HEK293 (cell line): Measurements from ENCODE around the gene TSPAN14.

ENCODE experiments used
- ZNF626 ChIP-seq: fragments of 450-650 bp; sonication (Bioruptor Pico); formaldehyde crosslinking; IDR thresholded peaks from 2 replicates; pipeline ENCODE4 v1.5.1; 2018; ENCODE audit warnings: missing biosample characterization, missing genetic modification characterization, inconsistent platforms
- TF ChIP-seq, protein P1 (sequence below): fragments of 450-650 bp; formaldehyde crosslinking; IDR thresholded peaks from 2 replicates; pipeline ENCODE4 v1.5.1; 2016; ENCODE audit warnings: missing biosample characterization, missing genetic modification characterization, low read depth
- TF ChIP-seq, protein P2 (sequence below): fragments of 450-650 bp; formaldehyde crosslinking; IDR thresholded peaks from 2 replicates; pipeline ENCODE4 v1.5.1; 2016; ENCODE audit warnings: missing biosample characterization, missing genetic modification characterization
- TF ChIP-seq, protein P3 (sequence below): fragments of 450-650 bp; formaldehyde crosslinking; IDR thresholded peaks from 2 replicates; pipeline ENCODE4 v1.5.1; 2016; ENCODE audit warnings: missing biosample characterization, missing genetic modification characterization

DNA sequence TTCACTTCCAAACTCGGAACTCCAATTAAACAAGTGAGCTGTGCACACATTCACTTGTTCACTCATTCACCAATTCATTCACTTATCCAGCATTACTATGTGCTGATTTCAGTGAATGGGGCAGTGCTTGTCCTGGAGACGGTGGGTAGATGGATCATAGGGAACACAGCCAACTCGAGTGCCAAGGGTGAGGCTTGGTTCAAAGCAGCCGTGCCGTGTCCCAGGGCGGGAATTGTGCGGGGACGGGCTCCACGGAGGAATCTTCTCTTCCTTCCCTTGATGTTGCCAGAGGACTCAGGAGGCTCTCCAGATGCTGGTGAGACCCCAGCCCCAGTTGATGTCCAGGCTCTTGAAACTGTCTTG lies 86.5 kb downstream of the TSPAN14 start:
- TF ChIP-seq, protein P1, sequence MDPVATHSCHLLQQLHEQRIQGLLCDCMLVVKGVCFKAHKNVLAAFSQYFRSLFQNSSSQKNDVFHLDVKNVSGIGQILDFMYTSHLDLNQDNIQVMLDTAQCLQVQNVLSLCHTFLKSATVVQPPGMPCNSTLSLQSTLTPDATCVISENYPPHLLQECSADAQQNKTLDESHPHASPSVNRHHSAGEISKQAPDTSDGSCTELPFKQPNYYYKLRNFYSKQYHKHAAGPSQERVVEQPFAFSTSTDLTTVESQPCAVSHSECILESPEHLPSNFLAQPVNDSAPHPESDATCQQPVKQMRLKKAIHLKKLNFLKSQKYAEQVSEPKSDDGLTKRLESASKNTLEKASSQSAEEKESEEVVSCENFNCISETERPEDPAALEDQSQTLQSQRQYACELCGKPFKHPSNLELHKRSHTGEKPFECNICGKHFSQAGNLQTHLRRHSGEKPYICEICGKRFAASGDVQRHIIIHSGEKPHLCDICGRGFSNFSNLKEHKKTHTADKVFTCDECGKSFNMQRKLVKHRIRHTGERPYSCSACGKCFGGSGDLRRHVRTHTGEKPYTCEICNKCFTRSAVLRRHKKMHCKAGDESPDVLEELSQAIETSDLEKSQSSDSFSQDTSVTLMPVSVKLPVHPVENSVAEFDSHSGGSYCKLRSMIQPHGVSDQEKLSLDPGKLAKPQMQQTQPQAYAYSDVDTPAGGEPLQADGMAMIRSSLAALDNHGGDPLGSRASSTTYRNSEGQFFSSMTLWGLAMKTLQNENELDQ, result no peak
- TF ChIP-seq, protein P2, sequence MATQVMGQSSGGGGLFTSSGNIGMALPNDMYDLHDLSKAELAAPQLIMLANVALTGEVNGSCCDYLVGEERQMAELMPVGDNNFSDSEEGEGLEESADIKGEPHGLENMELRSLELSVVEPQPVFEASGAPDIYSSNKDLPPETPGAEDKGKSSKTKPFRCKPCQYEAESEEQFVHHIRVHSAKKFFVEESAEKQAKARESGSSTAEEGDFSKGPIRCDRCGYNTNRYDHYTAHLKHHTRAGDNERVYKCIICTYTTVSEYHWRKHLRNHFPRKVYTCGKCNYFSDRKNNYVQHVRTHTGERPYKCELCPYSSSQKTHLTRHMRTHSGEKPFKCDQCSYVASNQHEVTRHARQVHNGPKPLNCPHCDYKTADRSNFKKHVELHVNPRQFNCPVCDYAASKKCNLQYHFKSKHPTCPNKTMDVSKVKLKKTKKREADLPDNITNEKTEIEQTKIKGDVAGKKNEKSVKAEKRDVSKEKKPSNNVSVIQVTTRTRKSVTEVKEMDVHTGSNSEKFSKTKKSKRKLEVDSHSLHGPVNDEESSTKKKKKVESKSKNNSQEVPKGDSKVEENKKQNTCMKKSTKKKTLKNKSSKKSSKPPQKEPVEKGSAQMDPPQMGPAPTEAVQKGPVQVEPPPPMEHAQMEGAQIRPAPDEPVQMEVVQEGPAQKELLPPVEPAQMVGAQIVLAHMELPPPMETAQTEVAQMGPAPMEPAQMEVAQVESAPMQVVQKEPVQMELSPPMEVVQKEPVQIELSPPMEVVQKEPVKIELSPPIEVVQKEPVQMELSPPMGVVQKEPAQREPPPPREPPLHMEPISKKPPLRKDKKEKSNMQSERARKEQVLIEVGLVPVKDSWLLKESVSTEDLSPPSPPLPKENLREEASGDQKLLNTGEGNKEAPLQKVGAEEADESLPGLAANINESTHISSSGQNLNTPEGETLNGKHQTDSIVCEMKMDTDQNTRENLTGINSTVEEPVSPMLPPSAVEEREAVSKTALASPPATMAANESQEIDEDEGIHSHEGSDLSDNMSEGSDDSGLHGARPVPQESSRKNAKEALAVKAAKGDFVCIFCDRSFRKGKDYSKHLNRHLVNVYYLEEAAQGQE, result no peak
- TF ChIP-seq, protein P3, sequence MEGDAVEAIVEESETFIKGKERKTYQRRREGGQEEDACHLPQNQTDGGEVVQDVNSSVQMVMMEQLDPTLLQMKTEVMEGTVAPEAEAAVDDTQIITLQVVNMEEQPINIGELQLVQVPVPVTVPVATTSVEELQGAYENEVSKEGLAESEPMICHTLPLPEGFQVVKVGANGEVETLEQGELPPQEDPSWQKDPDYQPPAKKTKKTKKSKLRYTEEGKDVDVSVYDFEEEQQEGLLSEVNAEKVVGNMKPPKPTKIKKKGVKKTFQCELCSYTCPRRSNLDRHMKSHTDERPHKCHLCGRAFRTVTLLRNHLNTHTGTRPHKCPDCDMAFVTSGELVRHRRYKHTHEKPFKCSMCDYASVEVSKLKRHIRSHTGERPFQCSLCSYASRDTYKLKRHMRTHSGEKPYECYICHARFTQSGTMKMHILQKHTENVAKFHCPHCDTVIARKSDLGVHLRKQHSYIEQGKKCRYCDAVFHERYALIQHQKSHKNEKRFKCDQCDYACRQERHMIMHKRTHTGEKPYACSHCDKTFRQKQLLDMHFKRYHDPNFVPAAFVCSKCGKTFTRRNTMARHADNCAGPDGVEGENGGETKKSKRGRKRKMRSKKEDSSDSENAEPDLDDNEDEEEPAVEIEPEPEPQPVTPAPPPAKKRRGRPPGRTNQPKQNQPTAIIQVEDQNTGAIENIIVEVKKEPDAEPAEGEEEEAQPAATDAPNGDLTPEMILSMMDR (tag by site-specific recombination), result no peak
- no peak for TF ChIP-seq ZNF626 (tag by site-specific recombination)
